Right kidney (tissue), 1 donor: ENCODE results near the gene BRCA2.
"Not testable (repeated sequence)": the region's sequence is repeated elsewhere in the genome, so short reads cannot be mapped to it uniquely, and the experiment has no call there.

ENCODE experiments used
- DNase-seq: peaks from one replicate; pipeline ENCODE4 v3.0.0-alpha.2; 2016

The BRCA2 gene

GRCh38 chr13:32309312-32310133, 5.8 kb upstream of the BRCA2 start:
- no peak for DNase-seq

- peak; percentile 58 for DNase-seq
These were observed 5.1 kb upstream of the BRCA2 start for GRCh38 chr13:32310134-32310706.

- no peak for DNase-seq
These were observed 4.0 kb upstream of the BRCA2 start for GRCh38 chr13:32311188-32311897.

GRCh38 chr13:32314271-32315237, 754 bp upstream of the BRCA2 start:
- DNase-seq = no peak

- no peak for DNase-seq
These were observed 676 bp downstream of the BRCA2 start for GRCh38 chr13:32316028-32316339.

GRCh38 chr13:32316501-32316900, 1.2 kb downstream of the BRCA2 start:
- DNase-seq = no peak

- no peak for DNase-seq
These were observed 2.6 kb downstream of the BRCA2 start for GRCh38 chr13:32317716-32318465.

- DNase-seq = no peak
These were observed 5.2 kb downstream of the BRCA2 start for GRCh38 chr13:32320528-32320927.

GRCh38 chr13:32323912-32324311, 8.6 kb downstream of the BRCA2 start:
- no peak for DNase-seq

- no peak for DNase-seq
These were observed 15.1 kb downstream of the BRCA2 start for GRCh38 chr13:32330441-32330840.

- no peak for DNase-seq
These were observed 19.4 kb downstream of the BRCA2 start for GRCh38 chr13:32334671-32335070.

GRCh38 chr13:32340914-32341313, 25.6 kb downstream of the BRCA2 start:
- DNase-seq = no peak

GRCh38 chr13:32347651-32348050, 32.3 kb downstream of the BRCA2 start:
- no peak for DNase-seq

GRCh38 chr13:32350839-32351441, 35.6 kb downstream of the BRCA2 start:
- DNase-seq = not testable (repeated sequence)

GRCh38 chr13:32354040-32354439, 38.7 kb downstream of the BRCA2 start:
- no peak for DNase-seq

GRCh38 chr13:32355935-32356334, 40.6 kb downstream of the BRCA2 start:
- DNase-seq = not testable (repeated sequence)

- no peak for DNase-seq
These were observed 47.3 kb downstream of the BRCA2 start for GRCh38 chr13:32362574-32362973.

GRCh38 chr13:32370805-32371204, 55.5 kb downstream of the BRCA2 start:
- DNase-seq = no peak

- no peak for DNase-seq
These were observed 61.5 kb downstream of the BRCA2 start for GRCh38 chr13:32376642-32377415.

GRCh38 chr13:32378012-32378411, 62.7 kb downstream of the BRCA2 start:
- DNase-seq = no peak
